SHP77 (cell line): ENCODE results near the gene GMDS.

Experiments
- DNase-seq, 2 experiments: peaks; one replicate each; lab custom pipeline; 2025; lab: John Stamatoyannopoulos, UW

Gene GMDS

DNA sequence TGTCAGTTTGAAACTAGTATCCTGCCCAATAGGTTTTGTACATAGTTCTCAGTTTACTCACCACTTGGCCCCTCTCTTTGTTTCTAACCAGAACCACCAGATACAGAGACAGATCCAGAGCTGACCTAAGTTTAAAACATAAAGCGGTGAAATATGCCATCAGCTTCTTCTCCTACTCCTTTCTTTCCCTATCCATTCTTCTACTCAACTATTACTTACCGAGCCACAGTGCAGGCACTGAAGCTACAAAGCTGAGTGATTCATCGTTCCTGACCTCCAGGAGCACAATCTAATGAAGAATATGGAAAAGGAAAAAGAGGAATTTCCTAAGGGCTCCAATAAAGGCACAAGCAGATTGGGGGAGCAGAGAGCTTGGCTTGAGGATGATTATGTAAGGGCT lies 349.7 kb downstream of the GMDS start:
- no peak for DNase-seq

- DNase-seq: no peak
Measured at GRCh38 chr6:1894954-1895353, 350.5 kb downstream of the GMDS start.

DNA sequence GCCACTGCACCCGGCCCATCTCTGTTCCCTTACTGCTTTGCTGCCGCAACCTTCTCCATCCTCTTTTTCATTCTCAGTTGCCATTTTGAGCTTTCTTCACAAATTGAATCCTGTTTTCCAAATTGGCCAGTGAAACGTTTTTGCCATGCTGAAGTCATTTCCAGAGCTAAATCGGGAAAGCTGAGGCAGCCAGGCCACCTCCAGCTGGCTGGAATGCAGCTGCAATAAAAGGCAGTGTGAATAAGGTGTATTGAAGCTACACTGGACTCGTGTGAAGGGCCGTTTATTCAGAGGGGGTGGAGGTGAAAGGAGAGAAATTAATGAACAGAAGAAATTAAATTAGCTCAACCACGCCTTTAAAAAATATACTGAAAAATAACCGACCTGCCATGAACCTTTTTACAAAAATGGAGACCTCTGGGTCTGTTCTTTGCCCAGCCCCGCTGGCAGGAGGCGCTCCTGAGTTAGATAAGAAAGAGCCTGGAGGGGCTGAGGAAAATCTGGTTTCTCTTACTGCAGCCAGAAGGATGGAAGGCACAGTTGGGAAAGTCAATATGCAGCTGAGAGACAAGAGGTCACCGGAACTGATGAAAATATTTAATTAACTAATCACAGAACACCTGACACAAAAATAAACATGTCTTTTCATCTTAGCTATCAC lies 351.8 kb downstream of the GMDS start:
- no peak for DNase-seq

- DNase-seq: no peak
Measured at GRCh38 chr6:1892716-1893115, 352.7 kb downstream of the GMDS start.

GRCh38 chr6:1890987-1891386 lies 354.4 kb downstream of the GMDS start:
- DNase-seq: no peak

- DNase-seq: no peak
Measured at GRCh38 chr6:1890071-1890470, 355.3 kb downstream of the GMDS start.

DNA sequence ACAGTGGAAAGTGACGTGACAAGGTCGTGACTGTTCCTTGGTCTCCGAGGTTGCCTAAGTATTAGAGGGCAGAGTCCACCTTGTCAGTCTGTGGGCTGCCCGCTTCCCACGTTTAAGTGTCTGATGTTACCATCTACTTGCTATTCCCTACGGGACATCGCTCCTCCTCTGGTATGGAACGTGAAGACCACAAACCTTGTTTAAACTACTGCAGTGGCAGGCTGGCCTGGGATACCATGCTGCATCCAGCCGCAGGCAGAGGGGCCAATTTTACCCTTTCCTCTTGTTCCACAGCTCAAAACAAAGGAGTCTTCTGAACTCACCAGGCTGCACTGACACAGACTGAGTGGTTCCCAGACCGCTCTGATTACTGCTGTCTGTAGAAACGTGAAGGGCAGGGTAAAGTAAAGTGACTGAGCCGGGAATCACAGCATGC lies 359.8 kb downstream of the GMDS start:
- no peak for DNase-seq

DNA sequence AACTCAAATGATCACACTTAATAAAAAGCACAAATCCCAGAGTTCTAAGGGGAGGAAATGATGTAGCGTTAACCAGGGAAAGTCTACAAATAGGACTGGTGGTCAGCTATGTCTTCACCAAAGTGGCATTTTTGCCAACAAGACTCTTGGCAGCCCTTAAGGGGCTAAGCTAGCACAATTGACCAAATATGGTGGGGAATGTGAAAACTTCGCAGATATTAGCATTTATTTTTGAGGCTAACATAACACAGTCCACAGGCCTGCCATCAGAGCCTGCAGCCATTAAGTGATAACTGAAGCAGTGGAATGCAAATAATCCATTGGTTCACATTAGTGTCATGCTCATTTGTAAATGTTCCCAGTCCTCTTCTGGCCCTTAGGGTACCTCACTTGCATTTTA lies 361.1 kb downstream of the GMDS start:
- DNase-seq: no peak

DNA sequence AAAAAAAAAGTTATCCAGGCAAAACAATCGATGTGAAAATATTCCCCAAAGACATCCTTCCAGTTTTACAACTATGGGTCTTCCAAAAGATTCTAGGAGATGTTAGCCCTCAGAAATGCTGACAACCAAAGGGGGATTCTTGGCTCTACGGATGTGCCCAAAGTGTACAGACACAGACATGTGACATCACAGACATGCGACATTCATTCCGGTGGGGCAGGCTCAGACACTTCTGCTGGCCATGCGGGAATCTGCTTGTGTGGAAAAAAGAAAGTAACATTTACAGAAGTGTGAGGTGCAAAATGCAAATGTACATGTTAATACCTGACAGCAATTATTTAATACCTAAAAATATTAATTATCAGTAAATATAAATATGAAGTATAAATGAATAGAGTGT lies 367.1 kb downstream of the GMDS start:
- no peak for DNase-seq

GRCh38 chr6:1873781-1874180 lies 371.6 kb downstream of the GMDS start:
- DNase-seq: no peak

GRCh38 chr6:1872649-1873131 lies 372.7 kb downstream of the GMDS start:
- peak; percentile 29 to 34 for DNase-seq

DNA sequence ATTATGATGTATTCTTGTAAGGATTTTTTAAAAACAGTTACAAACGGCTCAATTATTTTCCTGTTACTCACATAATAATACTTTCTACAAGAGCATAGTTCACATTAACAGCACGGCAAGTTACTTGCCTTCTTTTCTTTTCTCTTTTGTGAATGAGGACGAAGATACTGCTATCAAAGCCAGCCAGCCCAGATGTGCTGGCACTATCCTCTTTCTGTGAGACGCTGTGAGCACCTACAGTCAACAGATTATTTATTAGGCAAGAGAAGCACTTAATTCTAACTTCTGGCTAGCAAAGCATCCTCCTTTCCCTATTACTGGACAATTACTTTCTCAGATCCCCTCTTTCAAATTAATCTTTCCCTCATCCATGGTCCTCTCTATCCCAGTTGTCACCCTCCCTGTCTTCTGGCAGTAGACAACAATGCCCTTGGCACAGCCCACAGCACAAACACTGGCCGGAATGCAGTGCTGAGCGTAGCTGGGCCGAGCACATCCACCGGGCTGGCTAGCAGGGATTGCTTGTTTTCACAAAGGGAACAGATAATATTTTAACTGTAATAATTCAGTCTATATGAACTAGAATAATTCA lies 373.6 kb downstream of the GMDS start:
- DNase-seq: no peak

DNA sequence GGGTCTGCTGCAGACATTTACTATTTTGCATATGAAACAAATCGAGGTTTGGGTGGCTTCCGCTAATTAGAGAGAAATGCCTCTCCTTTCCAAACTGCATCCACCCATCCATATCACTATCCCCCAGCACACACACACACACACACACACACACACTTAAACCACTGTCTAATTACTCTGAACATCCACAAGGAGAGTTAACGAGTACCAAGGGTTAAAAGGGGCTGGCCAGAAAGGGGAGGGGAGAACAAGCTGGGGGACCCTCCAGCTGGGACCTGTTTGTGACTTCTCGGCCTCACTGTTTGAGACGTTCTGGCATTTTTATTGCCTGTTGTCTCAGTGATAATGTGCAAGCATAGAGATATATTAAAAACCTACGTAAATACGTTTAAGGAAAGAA lies 374.5 kb downstream of the GMDS start:
- no peak for DNase-seq

- DNase-seq: no peak
Measured at GRCh38 chr6:1870251-1870650, 375.2 kb downstream of the GMDS start.

DNA sequence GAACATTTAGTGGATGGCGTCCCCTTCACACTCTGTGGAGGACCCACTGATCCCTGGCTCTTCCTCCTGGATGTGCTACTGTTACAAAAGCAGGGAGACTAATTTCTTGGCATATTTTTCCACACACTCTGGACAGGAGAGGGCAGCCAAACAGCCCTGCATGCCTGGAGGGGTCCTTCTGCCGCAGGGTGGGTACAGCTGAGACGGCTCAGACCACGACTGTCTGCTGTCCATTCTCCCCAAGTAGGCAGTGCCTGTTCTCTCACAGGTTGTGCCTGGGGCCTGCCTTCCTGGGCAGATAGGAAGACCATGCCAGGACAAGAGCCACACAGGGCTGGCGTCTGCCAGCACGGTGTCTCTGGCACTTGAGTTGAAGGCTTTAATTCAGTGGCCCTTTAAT lies 375.6 kb downstream of the GMDS start:
- no peak for DNase-seq

GRCh38 chr6:1869308-1869707 lies 376.1 kb downstream of the GMDS start:
- no peak for DNase-seq

DNA sequence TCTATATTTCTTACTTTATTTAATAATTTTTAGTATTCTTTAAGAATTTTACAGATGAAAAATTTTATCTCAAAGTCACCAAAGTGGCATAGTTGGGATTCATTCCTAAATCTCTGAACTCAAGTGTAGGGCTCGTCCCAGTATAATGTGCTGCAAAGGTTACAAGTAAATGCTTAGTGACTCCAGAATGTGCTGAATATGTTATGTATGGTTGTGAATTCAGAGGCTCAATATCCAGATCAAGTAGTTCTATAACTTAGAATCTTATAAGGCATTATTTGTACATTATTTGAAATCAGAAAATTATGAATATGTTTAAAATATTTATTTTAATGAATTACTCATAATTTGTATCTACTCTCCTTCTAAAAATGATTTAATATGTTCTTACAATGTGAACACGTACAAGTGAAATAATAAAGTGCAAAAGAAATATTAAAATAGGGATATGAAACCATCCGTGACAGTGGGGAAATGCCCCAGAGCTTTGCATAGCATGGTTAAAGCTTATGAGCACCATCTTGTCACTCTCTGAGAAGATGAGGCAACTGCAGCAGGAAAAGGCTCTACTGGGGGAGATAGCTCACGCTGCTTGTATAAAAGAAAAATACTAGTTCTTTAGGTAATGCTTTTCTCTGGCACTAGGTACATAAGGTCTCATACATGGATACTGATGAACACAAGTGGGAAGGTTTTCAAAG lies 376.7 kb downstream of the GMDS start:
- no peak for DNase-seq

GRCh38 chr6:1867197-1867596 lies 378.2 kb downstream of the GMDS start:
- DNase-seq: no peak

GRCh38 chr6:1865585-1865984 lies 379.8 kb downstream of the GMDS start:
- no peak for DNase-seq

DNA sequence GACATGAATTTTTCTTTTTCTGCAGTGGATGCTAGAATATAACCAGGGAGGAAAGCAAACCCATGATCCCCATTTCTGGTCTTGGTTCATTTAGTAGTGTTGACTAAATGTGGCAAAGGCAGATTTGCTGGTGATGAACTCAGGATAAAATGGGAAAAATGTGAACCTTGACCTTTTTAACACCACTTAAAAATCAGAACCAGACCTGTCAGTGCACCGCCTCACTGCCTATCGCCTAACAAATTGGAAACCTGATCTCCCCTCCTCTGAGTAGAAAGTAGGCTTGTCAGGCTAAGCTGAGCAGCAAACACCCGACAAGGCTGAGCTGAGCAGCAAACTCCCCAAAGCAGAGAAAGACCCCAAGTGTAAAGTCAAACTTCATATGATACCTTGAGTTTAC lies 380.9 kb downstream of the GMDS start:
- DNase-seq: peak; percentile 32 to 42

DNA sequence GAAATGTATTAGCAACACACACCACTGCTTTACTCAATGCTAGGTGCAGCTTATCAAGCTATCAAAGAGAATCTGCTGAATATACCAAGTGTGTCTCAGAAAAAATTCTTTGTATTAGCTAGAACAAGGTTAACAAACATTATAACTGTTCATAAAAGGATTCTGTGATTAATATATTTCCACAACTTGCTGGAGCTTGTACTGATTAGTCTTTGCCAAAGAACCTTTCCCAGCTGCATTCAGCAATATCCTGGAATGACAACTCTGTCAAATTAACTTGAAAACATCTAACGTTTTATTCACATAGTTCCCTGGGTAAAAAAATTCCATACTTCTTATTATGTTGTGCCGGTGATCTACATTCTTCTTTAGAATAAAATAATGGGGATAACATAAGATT lies 383.0 kb downstream of the GMDS start:
- DNase-seq: no peak

DNA sequence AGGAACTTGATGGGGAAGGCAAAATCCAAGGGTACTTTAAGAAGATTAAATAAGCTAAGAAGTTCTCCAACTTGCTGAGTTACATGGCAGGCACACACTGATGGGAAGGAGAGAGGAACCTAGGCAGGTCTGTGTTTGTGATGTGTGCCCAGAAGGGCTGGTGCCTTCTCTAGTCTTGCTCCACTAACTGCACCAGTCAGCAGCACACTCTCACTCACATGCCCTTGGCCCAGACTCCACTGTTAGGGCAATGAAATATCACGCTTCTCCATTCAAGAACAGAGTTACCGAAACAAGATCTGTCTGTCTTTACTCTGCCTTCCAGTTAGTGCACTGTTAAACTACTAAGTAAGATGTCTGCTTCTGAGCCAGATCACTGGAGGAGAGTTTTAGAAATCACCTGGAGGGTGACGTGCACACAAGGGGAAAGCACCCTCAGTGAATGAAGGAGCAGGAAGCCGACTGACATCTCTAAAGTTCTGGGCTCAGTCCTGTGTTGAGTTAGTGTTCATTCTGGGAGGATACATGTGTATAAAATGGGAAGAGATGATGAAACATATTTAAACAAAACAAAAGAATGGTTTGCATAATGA lies 384.6 kb downstream of the GMDS start:
- DNase-seq: no peak

DNA sequence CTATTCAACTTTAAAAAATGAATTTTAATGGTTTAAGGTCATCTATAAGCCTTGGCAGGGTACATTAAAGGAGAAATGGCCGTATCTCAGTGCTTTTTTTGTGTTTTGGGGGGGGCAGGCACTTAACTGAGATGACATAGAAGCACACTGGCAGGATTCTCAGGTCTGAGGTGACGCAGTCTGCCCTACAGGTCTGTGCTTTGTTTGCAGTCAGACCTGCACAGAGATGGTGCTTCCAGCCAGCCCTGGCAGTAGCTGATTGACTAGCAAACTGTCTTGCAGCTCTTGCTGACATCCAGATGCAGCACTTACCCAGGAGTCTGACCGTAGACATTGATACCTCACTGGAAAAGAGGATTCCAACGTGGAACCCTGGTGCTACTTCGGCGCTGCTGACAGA lies 386.5 kb downstream of the GMDS start:
- no peak for DNase-seq
